Measurements from ENCODE around the gene COPZ1. TPM values are rescaled to one million over a fixed set of nuclear protein-coding genes. Genes with fewer than 3 reads are reported as not detected.

The COPZ1 gene
- total and polyA plus RNA-seq, 9 of the 15 experiments (the other 6 are each of a cell fraction or from before 2014, with no cell fraction given) = 137 to 487 (median 233) TPM

GRCh38 chr12:54379398-54380201, 54.7 kb downstream of the COPZ1 start (continued):
- TF ChIP-seq CLOCK (CRISPR knock-in tag; IDR thresholded peaks at IDR 0.05; ENCODE audit: borderline replicate concordance) (no peak), HMG20A (CRISPR knock-in tag; conservative IDR thresholded peaks at IDR 0.05) (no peak), CEBPB (tag; IDR thresholded peaks at IDR 0.05) (no peak), ZBTB17 (CRISPR knock-in tag; IDR thresholded peaks at IDR 0.05) (no peak), TFAM (CRISPR knock-in tag; conservative IDR thresholded peaks at IDR 0.05) (no peak), ZKSCAN3 (CRISPR knock-in tag; IDR thresholded peaks at IDR 0.05) (no peak), TAF1 (IDR thresholded peaks at IDR 0.05; ENCODE audit: control insufficient read depth, extremely low read depth, insufficient read depth, low read length, severe bottlenecking) (no peak), MBD1 (CRISPR knock-in tag; IDR thresholded peaks at IDR 0.05) (no peak), FOXP4 (CRISPR knock-in tag; IDR thresholded peaks at IDR 0.05; ENCODE audit: borderline replicate concordance) (no peak), EP300 (IDR thresholded peaks at IDR 0.05; ENCODE audit: low read length) (peak; percentile 59), MLLT1 (IDR thresholded peaks at IDR 0.05) (peak in 1 of 2 experiments; percentile 98; a peak in 3 of 4 replicates), MTA1 (IDR thresholded peaks at IDR 0.05; ENCODE audit: borderline replicate concordance) (no peak; the same call in 1 of the 2 replicates), SNAPC5 (CRISPR knock-in tag; IDR thresholded peaks at IDR 0.05) (no peak), FOXM1 (IDR thresholded peaks at IDR 0.05; ENCODE audit: low read depth) (no peak), FOXM1 (CRISPR knock-in tag; IDR thresholded peaks at IDR 0.05; ENCODE audit: low read depth) (peak; percentile 42; the same call in 1 of the 2 replicates), STAG1 (CRISPR knock-in tag; IDR thresholded peaks at IDR 0.05; ENCODE audit: borderline replicate concordance) (peak; percentile 97), RBM17 (IDR thresholded peaks at IDR 0.05; ENCODE audit: borderline replicate concordance, low read depth, low read length) (no peak), FOXA1 (IDR thresholded peaks at IDR 0.05; ENCODE audit: borderline replicate concordance) (no peak), ZBTB1 (CRISPR knock-in tag; IDR thresholded peaks at IDR 0.05; ENCODE audit: borderline replicate concordance, low read depth) (no peak)
